HG02981 (cell line): Measurements from ENCODE around the gene EBPL.
"Not testable (repeated sequence)": the region's sequence is repeated elsewhere in the genome, so short reads cannot be mapped to it uniquely, and the experiment has no call there.

Experiments used
- ATAC-seq: cut with Tn5 transposase; IDR thresholded peaks from one replicate; pipeline ENCODE4 v1.9.1; 2021; ENCODE audit warnings: mild to moderate bottlenecking, moderate library complexity; ENCODE audit not compliant: unreplicated experiment

EBPL gene

DNA sequence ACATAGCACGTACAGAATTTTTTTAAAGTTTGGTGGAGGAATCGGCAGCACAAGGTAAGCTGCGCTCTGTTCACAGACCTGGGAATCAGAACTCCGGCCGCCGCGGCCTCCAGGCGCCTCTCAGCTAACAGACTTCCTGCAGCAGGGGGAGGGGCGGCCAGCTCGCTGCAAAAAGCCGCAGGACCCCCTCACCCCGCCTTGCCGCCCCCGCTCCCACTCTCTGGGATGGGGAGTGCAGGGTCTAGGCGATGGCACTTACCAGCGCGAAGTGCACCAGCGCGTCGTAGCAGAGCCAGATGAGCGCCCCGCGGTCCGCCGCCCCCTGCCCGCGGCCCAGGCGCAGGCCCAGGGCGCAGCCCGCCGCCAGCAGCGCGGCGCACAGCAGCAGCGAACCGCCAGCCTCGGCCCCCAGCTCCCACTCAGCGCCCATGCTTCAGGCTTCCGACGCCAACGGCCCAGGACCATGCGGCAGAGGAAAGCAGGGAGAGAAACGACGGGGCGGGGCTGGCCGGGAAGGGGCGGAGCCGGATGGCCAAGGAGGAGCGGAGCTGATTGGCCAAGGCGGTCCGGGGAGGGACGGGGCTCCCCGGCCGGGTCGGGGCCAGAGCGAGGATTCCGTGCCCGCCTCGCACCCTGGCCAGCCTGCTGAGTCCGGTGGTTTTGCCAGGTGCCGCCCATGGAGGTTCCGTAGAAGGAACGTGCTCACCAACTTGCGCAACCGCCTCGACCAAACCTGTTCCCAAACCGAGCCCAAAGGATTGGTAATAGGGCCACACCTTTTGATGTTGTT lies at the start of gene EBPL:
Gene EBPL (minus strand): TSS at position 492 of the 790 bp plus-strand sequence. CDS start 62 bp downstream, at position 430.
- peak; percentile 96 for ATAC-seq

GRCh38 chr13:49740870-49741269 lies 49.6 kb upstream of the EBPL start:
- no peak for ATAC-seq

GRCh38 chr13:49739498-49740187 lies 48.4 kb upstream of the EBPL start:
- ATAC-seq: no peak

DNA sequence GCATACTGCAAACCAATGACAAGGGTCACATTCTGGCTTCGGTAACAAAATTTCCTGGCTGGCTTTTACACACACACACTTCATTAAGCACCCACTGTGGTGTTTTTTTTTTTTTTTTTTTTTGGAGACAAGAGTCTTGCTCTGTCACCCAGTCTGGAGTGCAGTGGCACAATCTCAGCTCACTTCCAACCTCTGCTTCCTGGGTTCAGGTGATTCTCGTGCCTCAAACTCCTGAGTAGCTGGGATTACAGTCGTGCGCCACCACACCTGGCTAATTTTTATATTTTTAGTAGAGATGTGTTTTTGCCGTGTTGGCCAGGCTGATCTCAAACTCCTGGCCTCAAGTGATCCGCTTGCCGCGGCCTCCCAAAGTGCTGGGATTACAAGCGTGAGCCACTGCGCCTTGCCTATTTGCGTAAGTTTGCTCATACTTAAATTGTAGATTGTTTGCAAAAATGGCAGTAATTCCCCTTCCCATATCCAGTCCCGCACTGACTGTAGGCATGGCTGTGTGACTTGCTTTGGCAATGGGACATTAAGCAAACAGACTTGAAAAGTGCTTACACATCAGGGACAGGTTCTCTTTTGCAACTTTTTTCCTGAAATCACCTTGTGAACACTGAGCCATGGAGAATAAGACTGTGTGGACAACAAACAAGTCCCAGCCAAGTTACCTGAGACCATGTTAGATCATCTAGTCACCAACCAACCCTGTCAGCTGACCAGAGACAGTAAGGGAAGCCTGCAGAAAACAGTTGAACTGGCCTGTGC lies 42.1 kb upstream of the EBPL start:
- no peak for ATAC-seq

DNA sequence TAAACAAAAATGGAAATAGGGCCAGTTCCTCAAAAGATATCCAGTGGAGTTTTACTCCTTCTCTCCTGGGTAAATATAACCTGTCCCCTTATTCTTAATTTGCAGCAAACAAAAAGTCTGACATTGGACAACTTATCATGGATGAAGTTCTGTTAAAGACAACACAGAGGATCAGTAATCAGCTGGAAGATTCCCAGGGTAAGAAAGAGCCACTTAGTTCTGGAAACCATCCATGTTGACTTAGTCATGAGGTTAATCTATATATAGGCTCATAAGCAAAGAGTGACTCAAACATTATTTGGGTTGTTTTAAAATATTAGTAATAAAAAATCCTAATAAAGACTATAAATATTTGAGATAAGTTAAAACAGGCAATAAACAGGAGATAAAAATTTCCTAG lies 40.5 kb upstream of the EBPL start:
- no peak for ATAC-seq

- no peak for ATAC-seq
These were observed 25.3 kb upstream of the EBPL start for GRCh38 chr13:49716615-49717014.

DNA sequence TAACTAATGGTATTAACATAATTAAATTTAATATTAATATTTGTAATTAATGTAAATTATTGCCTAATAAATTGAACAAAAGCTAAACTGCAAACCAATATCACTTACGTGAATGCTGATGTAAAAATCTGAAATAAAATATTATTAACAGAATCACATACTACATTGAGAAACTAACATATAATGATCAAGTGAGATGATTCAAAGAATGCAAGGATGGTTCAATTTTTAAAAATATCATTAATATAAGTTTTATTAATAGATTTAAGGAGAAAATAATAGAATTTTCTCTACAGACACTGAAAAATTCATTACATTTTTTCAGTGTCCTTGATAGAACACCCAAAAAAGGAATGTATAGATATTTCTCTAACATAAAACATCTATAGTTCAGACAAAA lies 23.5 kb upstream of the EBPL start:
- no peak for ATAC-seq

DNA sequence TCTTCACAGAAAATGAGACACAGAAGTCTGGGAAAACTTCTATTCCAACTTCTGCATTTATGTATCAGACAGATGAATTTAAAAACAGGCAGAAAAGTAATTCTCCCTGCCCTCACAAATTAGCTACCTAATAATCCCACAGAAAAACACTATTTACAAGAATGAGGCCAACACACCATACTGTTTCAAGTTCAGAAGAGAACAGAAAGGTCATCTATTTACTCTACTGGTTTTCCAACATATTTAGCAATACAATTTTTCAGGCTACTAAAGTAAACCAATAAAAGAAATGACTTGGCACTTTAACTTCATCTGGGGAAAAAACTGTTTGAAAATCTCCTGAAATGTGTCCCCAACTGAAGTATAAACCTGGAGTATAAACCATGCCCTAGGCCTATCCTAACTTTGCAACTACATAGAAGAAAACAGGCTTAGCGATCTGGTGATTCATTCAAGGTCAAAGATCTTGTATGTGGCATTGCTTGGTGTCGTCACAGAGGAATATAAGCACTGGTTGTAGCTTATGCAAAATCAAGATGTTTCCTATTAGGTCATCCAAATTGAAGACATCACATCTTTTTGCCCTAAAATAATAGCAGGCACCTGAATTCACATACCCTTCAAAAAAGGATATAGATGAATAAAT lies 20.1 kb upstream of the EBPL start:
- no peak for ATAC-seq

DNA sequence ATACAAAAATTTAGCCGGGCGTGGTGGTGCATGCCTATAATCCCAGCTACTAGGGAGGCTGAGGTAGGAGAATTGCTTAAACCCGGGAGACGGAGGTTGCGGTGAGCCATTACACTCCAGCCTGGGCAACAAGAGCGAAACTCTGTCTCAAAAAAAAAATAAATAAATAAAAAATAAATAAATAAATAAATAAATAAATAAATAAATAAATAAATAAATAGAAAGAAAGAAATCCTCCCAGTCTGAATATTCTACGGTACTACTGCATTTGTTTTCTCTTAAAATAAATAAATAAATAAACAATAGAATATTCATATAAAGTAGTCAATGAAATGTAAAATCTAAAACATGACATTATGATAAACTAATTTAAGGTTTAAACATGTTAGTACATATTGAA lies 13.0 kb upstream of the EBPL start:
- ATAC-seq: not testable (repeated sequence)

- ATAC-seq: no peak
These were observed 10.2 kb upstream of the EBPL start for GRCh38 chr13:49701491-49701890.

GRCh38 chr13:49697468-49697867 lies 6.2 kb upstream of the EBPL start:
- no peak for ATAC-seq

DNA sequence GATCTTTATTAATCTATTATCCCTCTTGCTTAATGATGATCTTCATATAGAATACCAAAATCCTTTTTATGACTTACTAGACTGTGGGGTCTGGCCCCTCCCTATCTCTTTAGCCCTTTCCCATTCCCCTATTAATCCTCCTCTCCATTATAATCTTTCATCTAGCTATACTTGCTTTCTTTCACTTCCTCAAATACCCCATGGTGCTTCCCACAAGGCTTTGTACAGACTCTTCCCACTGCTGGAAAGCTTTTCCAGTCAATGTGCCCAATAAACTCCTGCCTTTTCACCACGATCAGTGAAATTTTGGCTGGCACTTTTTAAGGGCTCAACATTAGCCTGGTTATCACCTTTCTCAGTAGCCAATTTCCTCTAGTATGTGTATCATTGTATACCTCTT lies 3.2 kb upstream of the EBPL start:
- ATAC-seq: no peak

DNA sequence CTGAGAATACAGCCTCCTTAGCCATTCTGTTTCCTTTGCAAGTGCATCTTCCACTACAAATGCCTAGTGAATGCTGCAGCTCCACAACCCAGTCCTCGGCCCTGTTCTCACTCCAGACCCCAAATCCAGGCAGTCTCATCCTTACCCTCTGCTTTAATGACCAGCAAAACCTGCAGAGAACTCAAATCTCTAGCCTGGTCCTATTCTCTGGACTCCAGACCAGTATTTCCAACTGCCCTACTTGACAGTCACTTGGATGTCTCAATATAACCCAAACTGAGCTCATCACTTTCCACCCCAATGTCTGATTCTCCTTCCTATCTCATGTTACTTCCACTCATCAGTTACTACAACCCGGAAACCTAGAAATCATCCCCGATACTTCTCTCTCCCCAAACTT lies 2.6 kb upstream of the EBPL start:
- ATAC-seq: no peak

GRCh38 chr13:49693191-49693733 lies 2.0 kb upstream of the EBPL start:
- no peak for ATAC-seq

- ATAC-seq: peak; percentile 26
These were observed 922 bp downstream of the EBPL start for GRCh38 chr13:49690133-49690994.

DNA sequence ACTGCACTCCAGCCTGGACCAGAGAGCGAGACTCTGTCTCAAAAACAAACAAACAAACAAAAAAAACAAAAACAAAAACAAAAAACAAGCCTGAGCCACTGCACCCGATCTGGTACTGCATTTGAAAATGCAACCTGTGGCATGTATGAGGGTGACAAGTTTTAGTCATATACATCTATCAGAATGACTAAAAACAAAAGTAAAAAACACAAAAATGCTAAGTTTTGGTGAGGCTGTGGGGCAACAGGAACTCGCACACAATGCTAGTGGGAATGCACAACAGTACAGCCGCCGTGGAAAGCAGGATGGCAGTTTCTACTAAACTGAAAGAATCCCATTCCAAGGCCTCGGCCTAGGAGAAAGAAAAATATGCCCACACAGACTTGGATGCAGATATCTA lies 7.8 kb downstream of the EBPL start:
- no peak for ATAC-seq

DNA sequence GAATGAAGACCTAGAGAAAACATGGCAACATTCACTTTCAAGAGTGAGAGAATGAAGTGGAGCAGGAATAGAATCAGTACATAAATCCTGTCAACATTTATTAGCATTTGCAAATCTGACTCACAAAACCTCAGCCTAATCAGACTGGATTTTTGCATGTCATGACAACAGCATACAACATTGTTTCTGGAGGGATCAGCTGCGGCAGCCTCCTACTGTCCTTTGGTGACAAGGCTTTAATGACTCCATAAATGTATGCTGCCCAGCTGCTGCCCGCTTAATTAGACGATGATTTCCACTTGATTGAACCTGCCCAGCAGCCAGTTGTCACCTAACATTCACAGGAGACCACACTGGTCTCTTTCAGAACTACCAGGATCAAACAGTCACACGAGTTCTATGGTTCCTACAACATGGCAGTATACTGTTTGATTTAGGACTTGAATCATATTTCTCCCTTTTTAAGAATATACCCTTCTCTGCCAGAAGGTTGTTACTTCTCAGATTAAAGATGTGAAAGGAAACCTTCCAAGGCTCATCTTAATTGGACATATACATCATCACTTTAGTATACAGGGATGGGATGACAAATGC lies 9.3 kb downstream of the EBPL start:
- no peak for ATAC-seq

DNA sequence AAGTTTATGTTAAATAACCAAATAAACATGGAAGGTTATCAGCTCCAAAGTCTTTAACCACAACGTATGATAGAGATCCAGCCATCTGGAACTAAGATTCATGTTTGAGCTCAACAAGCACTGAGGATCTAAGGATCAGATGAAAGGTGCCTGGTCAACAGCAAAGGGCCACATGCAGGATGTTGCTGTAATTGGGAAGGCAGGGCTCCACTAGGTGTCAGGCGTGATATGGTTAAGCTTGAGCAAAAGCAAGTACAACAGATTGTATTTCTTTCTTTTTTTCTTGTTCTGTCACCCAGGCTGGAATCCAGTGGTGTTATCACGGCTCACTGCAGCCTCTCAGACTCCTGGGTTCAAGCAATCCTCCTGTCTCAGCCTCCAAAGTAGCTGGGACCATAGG lies 12.0 kb downstream of the EBPL start:
- ATAC-seq: no peak

GRCh38 chr13:49678191-49678914 lies 12.9 kb downstream of the EBPL start:
- ATAC-seq: no peak
